Endometrial microvascular endothelial cells (primary cell): ENCODE data around the gene SEMA7A. TPM values are rescaled to one million over a fixed set of nuclear protein-coding genes. Genes with fewer than 3 reads are reported as not detected.
"Not testable (repeated sequence)": the region's sequence is repeated elsewhere in the genome, so short reads cannot be mapped to it uniquely, and the experiment has no call there.

ENCODE experiments used
- in situ Hi-C: cut with HindIII; loops from 2 replicates; pipeline ENCODE4 v1.10.0; 2017; ENCODE audit warnings: low sequenced_read_pairs, low pct_unique_long_range_greater_than_20kb; ENCODE audit errors: inconsistent ontology term
- total RNA-seq: library from RNA; depleted of rRNA; stranded (reverse); fragments of >200 nt; gene quantifications from one replicate; pipeline ENCODE4 v1.2.3, GENCODE V29; 2015; ENCODE audit errors: inconsistent ontology term

SEMA7A gene
- 1.2 TPM for total RNA-seq

- in situ Hi-C loops: no loop called here
These were observed at the start of gene SEMA7A for GRCh38 chr15:74433592-74434262. Gene SEMA7A, minus strand, starts transcription at chr15:74433958. Its CDS starts 40 bp downstream, at chr15:74433918.

GRCh38 chr15:74482661-74483060 lies 48.9 kb upstream of the SEMA7A start:
- in situ Hi-C loops: no loop called here

GRCh38 chr15:74480364-74480763 lies 46.6 kb upstream of the SEMA7A start:
- in situ Hi-C loops: not testable (repeated sequence)

GRCh38 chr15:74471621-74472020 lies 37.9 kb upstream of the SEMA7A start:
- in situ Hi-C loops: not testable (repeated sequence)

- in situ Hi-C loops: no loop called here
These were observed 37.1 kb upstream of the SEMA7A start for GRCh38 chr15:74470631-74471395.

GRCh38 chr15:74468341-74469032 lies 34.7 kb upstream of the SEMA7A start:
- in situ Hi-C loops: no loop called here

GRCh38 chr15:74466570-74466969 lies 32.8 kb upstream of the SEMA7A start:
- in situ Hi-C loops: no loop called here

- in situ Hi-C loops: no loop called here
These were observed 31.1 kb upstream of the SEMA7A start for GRCh38 chr15:74464897-74465296.

- in situ Hi-C loops: no loop called here
These were observed 30.5 kb upstream of the SEMA7A start for GRCh38 chr15:74464216-74464615.

- in situ Hi-C loops: no loop called here
These were observed 29.9 kb upstream of the SEMA7A start for GRCh38 chr15:74463634-74464033.

GRCh38 chr15:74461847-74462511 lies 28.2 kb upstream of the SEMA7A start:
- in situ Hi-C loops: no loop called here

- in situ Hi-C loops: no loop called here
These were observed 27.4 kb upstream of the SEMA7A start, which contains the start of gene UBL7 for GRCh38 chr15:74460871-74461846. Gene UBL7, minus strand, starts transcription at chr15:74461160. Its CDS starts 2,293 bp downstream, at chr15:74458867.

GRCh38 chr15:74460298-74460697 lies 26.5 kb upstream of the SEMA7A start:
- in situ Hi-C loops: no loop called here

- in situ Hi-C loops: not testable (repeated sequence)
These were observed 26.0 kb upstream of the SEMA7A start for GRCh38 chr15:74459798-74460197.

- in situ Hi-C loops: no loop called here
These were observed 24.7 kb upstream of the SEMA7A start for GRCh38 chr15:74458473-74458872.

- in situ Hi-C loops: not testable (repeated sequence)
These were observed 23.3 kb upstream of the SEMA7A start for GRCh38 chr15:74457036-74457435.

- in situ Hi-C loops: no loop called here
These were observed 21.2 kb upstream of the SEMA7A start for GRCh38 chr15:74454764-74455500.
